ENCODE data around the gene GNAS-AS1.

DNA sequence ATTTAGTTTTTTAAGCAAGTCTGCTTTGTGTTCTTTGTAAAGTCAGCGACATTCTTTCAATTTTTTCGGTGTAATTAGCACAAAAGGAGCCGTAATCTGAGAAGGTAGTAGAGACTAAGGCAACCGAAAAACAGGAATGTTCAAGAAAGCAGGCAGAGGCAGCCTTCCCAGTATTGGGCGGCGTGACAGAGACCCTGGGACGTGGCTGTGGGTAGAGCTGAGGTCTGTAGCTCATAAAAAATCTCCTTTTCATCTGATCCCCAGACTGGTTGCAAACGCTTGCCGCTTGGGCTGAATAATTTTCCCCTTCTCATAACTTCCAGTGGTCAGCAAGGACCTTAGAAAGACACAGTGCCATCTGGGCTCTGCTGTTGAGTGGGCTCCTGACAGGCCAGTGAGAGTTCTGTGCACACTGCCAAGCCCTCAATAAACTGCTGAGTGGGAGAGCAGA, 32.6 kb upstream of the GNAS-AS1 start:
- TF ChIP-seq, protein P1, sequence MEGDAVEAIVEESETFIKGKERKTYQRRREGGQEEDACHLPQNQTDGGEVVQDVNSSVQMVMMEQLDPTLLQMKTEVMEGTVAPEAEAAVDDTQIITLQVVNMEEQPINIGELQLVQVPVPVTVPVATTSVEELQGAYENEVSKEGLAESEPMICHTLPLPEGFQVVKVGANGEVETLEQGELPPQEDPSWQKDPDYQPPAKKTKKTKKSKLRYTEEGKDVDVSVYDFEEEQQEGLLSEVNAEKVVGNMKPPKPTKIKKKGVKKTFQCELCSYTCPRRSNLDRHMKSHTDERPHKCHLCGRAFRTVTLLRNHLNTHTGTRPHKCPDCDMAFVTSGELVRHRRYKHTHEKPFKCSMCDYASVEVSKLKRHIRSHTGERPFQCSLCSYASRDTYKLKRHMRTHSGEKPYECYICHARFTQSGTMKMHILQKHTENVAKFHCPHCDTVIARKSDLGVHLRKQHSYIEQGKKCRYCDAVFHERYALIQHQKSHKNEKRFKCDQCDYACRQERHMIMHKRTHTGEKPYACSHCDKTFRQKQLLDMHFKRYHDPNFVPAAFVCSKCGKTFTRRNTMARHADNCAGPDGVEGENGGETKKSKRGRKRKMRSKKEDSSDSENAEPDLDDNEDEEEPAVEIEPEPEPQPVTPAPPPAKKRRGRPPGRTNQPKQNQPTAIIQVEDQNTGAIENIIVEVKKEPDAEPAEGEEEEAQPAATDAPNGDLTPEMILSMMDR (IDR thresholded peaks at IDR 0.05) = no peak
- TF ChIP-seq POLR2A (IDR thresholded peaks at IDR 0.05) = no peak
